ENCODE measurements around the gene TMEM270. TPM values are rescaled to one million over a fixed set of nuclear protein-coding genes. Genes with fewer than 3 reads are reported as not detected.
A peak's percentile ranks its signal among the peaks of the same experiment; 100 is the strongest.
"Not testable (repeated sequence)": the region's sequence is repeated elsewhere in the genome, so short reads cannot be mapped to it uniquely, and the experiment has no call there.

TMEM270 gene
- total RNA-seq, 2 donors from 2014 or later: not detected

- no peaks in the 10 kb centered on the region for H3K9me3 ChIP-seq (ENCODE audit: control insufficient read depth, low read length, poor library complexity, severe bottlenecking)
- H3K4me1 Mint-ChIP-seq: peaks cover 30% of the 10 kb centered on the region
- ATAC-seq (peak; percentile 79), DNase-seq (no peak)
- peak overlapping the region; percentile 16 for H3K27ac Mint-ChIP-seq
- H3K4me3 Mint-ChIP-seq: peak overlapping the region; percentile 53
- H3K27me3 Mint-ChIP-seq: peaks cover 2% of the 10 kb centered on the region
- no peaks in the 10 kb centered on the region for H3K36me3 Mint-ChIP-seq (ENCODE audit: low read depth)
These were observed 32.7 kb upstream of the TMEM270 start for GRCh38 chr7:73828107-73828803.

- Mint-ChIP-seq H3K27me3 (no peaks in the 10 kb centered on the region), H3K27ac (peak overlapping the region; percentile 16)
- no peak for ATAC-seq
These were observed 32.0 kb upstream of the TMEM270 start for GRCh38 chr7:73828972-73829371.

GRCh38 chr7:73829505-73829904, 31.5 kb upstream of the TMEM270 start:
- Mint-ChIP-seq H3K36me3 (ENCODE audit: low read depth) (no peaks in the 10 kb centered on the region), H3K4me3 (no peak overlapping the region), H3K4me1 (peaks cover 30% of the 10 kb centered on the region), H3K27me3 (no peaks in the 10 kb centered on the region), H3K27ac (peak overlapping the region; percentile 41)
- ATAC-seq (no peak), DNase-seq (no peak)
- no peaks in the 10 kb centered on the region for H3K9me3 ChIP-seq (ENCODE audit: control insufficient read depth, low read length, poor library complexity, severe bottlenecking)

More at GRCh38 chr7:73828972-73829371, 32.0 kb upstream of the TMEM270 start:
- peaks cover 30% of the 10 kb centered on the region for H3K4me1 Mint-ChIP-seq
- no peaks in the 10 kb centered on the region for H3K9me3 ChIP-seq (ENCODE audit: control insufficient read depth, low read length, poor library complexity, severe bottlenecking)
- H3K36me3 Mint-ChIP-seq (ENCODE audit: low read depth): no peaks in the 10 kb centered on the region
- DNase-seq: no peak
- peak overlapping the region; percentile 49 for H3K4me3 Mint-ChIP-seq

- ATAC-seq: no peak
- Mint-ChIP-seq H3K36me3 (ENCODE audit: low read depth) (no peaks in the 10 kb centered on the region), H3K4me1 (peaks cover 30% of the 10 kb centered on the region), H3K27ac (peak overlapping the region; percentile 41), H3K4me3 (no peak overlapping the region), H3K27me3 (no peaks in the 10 kb centered on the region)
- no peaks in the 10 kb centered on the region for H3K9me3 ChIP-seq (ENCODE audit: control insufficient read depth, low read length, poor library complexity, severe bottlenecking)
- no peak for DNase-seq
These were observed 30.9 kb upstream of the TMEM270 start for GRCh38 chr7:73829921-73830680.

- Mint-ChIP-seq H3K4me1 (peaks cover 30% of the 10 kb centered on the region), H3K4me3 (no peak within 1 kb of the TSS), H3K36me3 (ENCODE audit: low read depth) (no peaks in the 10 kb centered on the region), H3K27me3 (no peaks in the 10 kb centered on the region), H3K27ac (peak within 1 kb of the TSS; percentile 41)
- no peaks in the 10 kb centered on the region for H3K9me3 ChIP-seq (ENCODE audit: control insufficient read depth, low read length, poor library complexity, severe bottlenecking)
- no peak for DNase-seq
- no peak for ATAC-seq
These were observed 30.0 kb upstream of the TMEM270 start, which contains the start of gene CLDN4 for GRCh38 chr7:73830681-73831583. CLDN4 (plus strand) TSS chr7:73830996; CDS start chr7:73831202, 206 bp downstream.

- ATAC-seq: no peak
These were observed 29.4 kb upstream of the TMEM270 start for GRCh38 chr7:73831584-73831833.

GRCh38 chr7:73831834-73832651, 28.9 kb upstream of the TMEM270 start:
- ATAC-seq (no peak), DNase-seq (no peak)
- no peaks in the 10 kb centered on the region for H3K9me3 ChIP-seq (ENCODE audit: control insufficient read depth, low read length, poor library complexity, severe bottlenecking)
- no peaks in the 10 kb centered on the region for H3K27me3 Mint-ChIP-seq
- no peak overlapping the region for H3K27ac Mint-ChIP-seq
- H3K4me3 Mint-ChIP-seq: no peak overlapping the region
- H3K4me1 Mint-ChIP-seq: peaks cover 24% of the 10 kb centered on the region
- H3K36me3 Mint-ChIP-seq (ENCODE audit: low read depth): no peaks in the 10 kb centered on the region

More at GRCh38 chr7:73831584-73831833, 29.4 kb upstream of the TMEM270 start:
- DNase-seq: no peak
- no peak overlapping the region for H3K27ac Mint-ChIP-seq
- H3K4me3 Mint-ChIP-seq: no peak overlapping the region
- H3K36me3 Mint-ChIP-seq (ENCODE audit: low read depth): no peaks in the 10 kb centered on the region
- no peaks in the 10 kb centered on the region for H3K27me3 Mint-ChIP-seq
- no peaks in the 10 kb centered on the region for H3K9me3 ChIP-seq (ENCODE audit: control insufficient read depth, low read length, poor library complexity, severe bottlenecking)
- H3K4me1 Mint-ChIP-seq: peaks cover 29% of the 10 kb centered on the region

- no peak for ATAC-seq
- Mint-ChIP-seq H3K27ac (no peak overlapping the region), H3K4me1 (peaks cover 16% of the 10 kb centered on the region), H3K36me3 (ENCODE audit: low read depth) (no peaks in the 10 kb centered on the region), H3K4me3 (no peak overlapping the region), H3K27me3 (no peaks in the 10 kb centered on the region)
- no peak for DNase-seq
- no peaks in the 10 kb centered on the region for H3K9me3 ChIP-seq (ENCODE audit: control insufficient read depth, low read length, poor library complexity, severe bottlenecking)
These were observed 28.2 kb upstream of the TMEM270 start for GRCh38 chr7:73832806-73833205.

- DNase-seq (no peak), ATAC-seq (no peak)
- no peaks in the 10 kb centered on the region for H3K36me3 Mint-ChIP-seq (ENCODE audit: low read depth)
- peaks cover 14% of the 10 kb centered on the region for H3K4me1 Mint-ChIP-seq
- no peak overlapping the region for H3K27ac Mint-ChIP-seq
- no peak overlapping the region for H3K4me3 Mint-ChIP-seq
- no peaks in the 10 kb centered on the region for H3K9me3 ChIP-seq (ENCODE audit: control insufficient read depth, low read length, poor library complexity, severe bottlenecking)
- peaks cover 4% of the 10 kb centered on the region for H3K27me3 Mint-ChIP-seq
These were observed 27.6 kb upstream of the TMEM270 start for GRCh38 chr7:73833251-73833919.

GRCh38 chr7:73834626-73835191, 26.2 kb upstream of the TMEM270 start:
- no peak for DNase-seq
- ATAC-seq: no peak
- H3K9me3 ChIP-seq (ENCODE audit: control insufficient read depth, low read length, poor library complexity, severe bottlenecking): no peaks in the 10 kb centered on the region
- no peak overlapping the region for H3K4me3 Mint-ChIP-seq
- peaks cover 8% of the 10 kb centered on the region for H3K4me1 Mint-ChIP-seq
- no peak overlapping the region for H3K27ac Mint-ChIP-seq
- peaks cover 7% of the 10 kb centered on the region for H3K27me3 Mint-ChIP-seq
- H3K36me3 Mint-ChIP-seq (ENCODE audit: low read depth): no peaks in the 10 kb centered on the region

GRCh38 chr7:73837167-73837566, 23.8 kb upstream of the TMEM270 start:
- not testable (repeated sequence) for H3K27me3 Mint-ChIP-seq; ATAC-seq; H3K4me3 Mint-ChIP-seq; H3K4me1 Mint-ChIP-seq; H3K9me3 ChIP-seq (ENCODE audit: control insufficient read depth, low read length, poor library complexity, severe bottlenecking); DNase-seq; H3K36me3 Mint-ChIP-seq (ENCODE audit: low read depth)
- peak overlapping the region; percentile 49 for H3K27ac Mint-ChIP-seq

- no peak overlapping the region for H3K4me3 Mint-ChIP-seq
- peaks cover 7% of the 10 kb centered on the region for H3K27me3 Mint-ChIP-seq
- no peaks in the 10 kb centered on the region for H3K9me3 ChIP-seq (ENCODE audit: control insufficient read depth, low read length, poor library complexity, severe bottlenecking)
- DNase-seq (no peak), ATAC-seq (no peak)
- H3K27ac Mint-ChIP-seq: peak overlapping the region; percentile 45
- H3K36me3 Mint-ChIP-seq (ENCODE audit: low read depth): no peaks in the 10 kb centered on the region
- H3K4me1 Mint-ChIP-seq: peaks cover 10% of the 10 kb centered on the region
These were observed 22.3 kb upstream of the TMEM270 start for GRCh38 chr7:73838642-73839041.

All from T-helper 17 cell (primary cell).